Measurements from ENCODE around the gene ELFN1.

DNA sequence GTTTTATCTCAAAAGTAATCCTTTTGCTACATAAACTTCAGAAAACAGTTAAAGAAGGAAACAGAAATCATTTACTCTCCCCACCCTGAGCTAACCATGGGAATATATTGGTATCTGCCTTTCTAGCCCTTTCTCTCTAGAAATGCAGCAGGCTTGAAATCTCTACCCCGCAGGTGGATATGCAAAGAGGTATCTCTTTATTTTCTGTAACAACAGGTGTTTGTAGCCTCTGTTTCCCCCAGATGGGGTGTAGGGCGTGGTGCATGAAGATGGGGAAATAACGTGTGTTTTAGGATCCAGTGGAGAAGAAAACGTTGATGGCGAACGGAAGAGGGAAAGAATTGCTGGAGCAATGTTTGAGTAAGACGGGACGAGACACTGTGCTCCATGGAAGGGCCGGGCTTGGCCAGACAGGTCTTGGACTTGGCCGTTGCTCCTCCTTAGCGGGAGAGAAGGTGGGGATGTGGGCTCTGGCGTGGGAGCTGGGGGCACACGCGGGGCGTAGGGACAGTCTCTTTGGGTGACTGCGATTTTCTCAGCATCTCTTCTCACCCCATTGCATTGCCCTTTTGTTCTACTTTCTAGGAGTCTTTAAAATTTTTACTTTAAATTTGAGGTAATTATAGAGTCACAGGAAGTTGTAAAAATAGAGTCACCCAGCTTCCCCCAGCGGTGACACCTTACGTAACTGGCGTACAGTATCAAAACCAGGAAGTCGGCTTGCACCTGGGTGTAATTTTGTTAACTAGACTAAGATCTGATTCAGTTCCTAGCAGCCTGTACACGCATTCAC lies 82.9 kb downstream of the ELFN1 start:
- TF ChIP-seq GATA2 (IDR thresholded peaks at IDR 0.05; ENCODE audit: low read depth, low read length) (no peak), GATA3 (IDR thresholded peaks at IDR 0.05; ENCODE audit: low read depth, low read length) (no peak)

Data from SH-SY5Y (cell line).